ENCODE results near the gene LYL1.

Gene LYL1

DNA sequence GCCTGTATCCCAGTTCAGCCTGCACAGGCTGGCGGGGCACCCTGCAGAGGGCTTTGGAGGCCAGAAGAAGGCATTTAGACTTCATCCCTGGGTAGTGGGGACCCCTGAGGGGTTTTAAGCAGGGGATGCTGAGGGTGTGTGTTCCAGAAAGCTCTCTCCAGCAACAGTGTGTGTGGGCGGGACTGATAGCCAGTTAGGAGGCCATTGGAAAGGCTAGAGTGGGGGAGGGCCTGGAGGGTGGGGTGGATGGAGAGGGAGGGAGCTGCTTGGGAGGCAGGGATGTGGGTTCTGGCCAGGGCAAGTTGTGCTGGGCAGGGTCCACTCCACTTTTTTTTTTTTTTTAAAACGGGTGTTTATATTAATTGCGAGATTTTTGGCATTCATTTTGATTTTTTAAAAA lies 28.3 kb downstream of the LYL1 start:
- no peak for DNase-seq (ENCODE audit: low read depth, low spot score)

DNA sequence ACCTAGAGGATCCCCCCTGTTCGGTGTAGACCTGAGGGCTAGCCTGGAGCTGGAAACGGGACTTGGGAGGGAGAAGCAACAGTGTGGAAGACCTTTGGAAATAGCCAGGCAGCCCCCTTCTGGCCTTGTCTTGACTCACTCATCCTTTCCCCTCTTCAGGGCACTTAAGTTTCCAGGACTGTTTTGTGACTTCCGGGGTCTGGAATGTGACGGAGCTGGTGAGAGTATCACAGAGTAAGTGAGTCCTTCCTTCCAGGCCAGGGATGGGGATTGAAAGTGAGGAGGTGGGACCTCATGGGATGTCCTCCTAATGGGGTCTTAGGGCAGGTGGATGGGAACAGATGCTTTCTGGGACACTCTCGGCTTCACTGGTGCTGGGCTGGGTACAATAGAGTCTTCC lies 29.4 kb downstream of the LYL1 start:
- DNase-seq (ENCODE audit: low read depth, low spot score): no peak

DNA sequence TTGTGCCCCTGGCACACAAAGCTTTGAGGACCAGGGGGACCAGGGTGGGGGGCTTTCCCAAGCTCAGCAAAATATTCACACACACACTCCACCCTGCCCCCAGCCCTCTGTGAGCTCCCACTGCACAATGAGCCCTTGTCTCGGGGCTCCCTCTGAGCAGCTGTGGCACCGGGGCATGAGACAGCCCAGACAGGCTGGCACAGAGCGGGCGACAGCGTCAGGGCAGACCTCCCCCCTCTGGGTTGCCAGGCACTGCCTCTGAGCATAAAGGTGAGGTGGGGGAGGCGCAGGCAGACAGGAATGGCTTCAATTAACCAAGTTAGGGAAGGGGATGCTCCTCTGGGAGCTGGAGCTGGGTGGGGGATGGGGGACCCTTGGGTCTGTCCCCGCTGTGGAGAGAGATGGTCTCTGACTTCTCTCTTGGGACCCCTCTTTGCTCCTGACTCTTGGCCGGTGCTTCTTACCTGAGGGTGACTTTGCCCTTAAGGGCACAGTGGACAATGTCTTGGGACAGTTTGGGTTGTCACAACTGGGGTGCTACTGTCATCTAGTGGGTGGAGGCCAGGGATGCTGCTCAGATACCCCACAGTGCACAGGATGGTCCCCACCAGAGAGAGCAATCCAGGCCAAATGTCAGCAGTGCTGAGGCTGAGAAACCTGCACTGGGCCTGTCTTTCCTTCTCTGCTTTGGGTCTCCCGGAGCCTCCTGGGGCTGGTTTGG lies 30.3 kb downstream of the LYL1 start:
- DNase-seq (ENCODE audit: low read depth, low spot score): no peak

DNA sequence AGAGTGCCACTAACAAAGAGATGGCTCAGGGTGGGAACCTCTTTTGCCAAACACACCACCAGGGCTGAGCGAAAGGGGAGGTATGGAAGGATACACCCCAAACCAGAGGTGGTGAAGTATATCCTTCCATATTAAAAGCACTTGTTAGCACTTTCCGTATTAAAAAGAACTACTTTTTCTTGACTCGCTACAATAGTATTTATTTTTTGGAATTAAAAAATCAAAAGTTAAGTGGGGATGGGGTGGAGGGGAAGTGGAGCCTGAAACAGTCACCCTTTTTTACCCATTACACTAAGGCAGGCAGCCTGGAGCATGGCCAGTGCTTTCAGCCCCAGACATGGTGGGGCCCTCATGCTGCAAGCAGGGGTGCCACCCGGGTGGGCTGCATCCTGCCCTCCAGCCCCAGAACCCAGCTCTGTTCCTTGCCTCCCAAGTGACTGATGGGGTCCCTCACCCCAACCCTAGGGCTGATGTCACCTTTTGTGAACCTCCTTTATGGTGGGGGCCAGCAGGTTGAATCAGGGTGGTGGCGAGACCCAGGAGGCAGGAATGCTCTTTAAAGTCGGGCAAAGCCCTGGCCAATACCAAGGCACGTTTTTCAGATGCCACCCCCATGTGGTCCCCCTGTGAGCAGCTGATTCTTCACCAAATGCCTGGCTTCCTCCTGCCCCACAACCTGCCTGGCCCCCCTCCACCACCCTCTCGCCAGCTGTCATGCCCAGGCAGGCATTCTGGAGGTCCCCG lies 31.0 kb downstream of the LYL1 start:
- DNase-seq (ENCODE audit: low read depth, low spot score): no peak

DNA sequence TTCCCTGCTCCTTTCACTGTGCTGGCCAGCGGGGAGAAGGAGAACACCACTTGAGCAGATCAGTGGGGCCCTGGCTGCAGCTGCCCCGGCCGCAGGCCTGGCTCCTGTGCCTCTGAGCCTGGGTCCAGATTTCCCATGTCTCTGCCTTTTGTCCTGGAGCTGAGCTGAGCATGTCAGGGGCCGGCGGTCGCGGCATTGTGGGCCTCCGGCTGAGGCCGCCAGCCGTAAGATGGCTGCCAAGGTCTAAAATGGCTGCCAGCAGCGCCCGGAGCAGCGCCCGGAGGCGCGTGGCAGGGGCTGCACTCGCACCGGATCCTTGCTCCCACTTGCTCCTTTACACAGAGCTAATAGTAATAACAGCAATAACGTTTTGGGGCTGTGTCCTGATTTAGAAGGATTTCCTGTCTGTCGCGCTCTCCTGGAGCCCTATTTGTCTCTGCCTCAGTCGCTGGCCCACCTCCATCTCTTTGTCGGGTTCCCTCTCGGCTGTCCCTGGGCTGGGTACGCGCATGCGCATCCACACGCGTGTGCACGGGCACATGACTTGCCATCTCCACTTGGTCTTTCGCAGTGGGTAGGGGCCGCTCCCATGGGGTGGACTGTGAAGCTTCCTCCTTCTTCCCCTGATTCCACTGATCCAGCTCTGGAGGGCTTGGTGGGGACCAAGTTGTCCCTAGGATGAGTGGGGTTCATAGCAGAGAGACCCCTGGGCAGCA lies 32.1 kb downstream of the LYL1 start:
- DNase-seq (ENCODE audit: low read depth, low spot score): no peak

DNA sequence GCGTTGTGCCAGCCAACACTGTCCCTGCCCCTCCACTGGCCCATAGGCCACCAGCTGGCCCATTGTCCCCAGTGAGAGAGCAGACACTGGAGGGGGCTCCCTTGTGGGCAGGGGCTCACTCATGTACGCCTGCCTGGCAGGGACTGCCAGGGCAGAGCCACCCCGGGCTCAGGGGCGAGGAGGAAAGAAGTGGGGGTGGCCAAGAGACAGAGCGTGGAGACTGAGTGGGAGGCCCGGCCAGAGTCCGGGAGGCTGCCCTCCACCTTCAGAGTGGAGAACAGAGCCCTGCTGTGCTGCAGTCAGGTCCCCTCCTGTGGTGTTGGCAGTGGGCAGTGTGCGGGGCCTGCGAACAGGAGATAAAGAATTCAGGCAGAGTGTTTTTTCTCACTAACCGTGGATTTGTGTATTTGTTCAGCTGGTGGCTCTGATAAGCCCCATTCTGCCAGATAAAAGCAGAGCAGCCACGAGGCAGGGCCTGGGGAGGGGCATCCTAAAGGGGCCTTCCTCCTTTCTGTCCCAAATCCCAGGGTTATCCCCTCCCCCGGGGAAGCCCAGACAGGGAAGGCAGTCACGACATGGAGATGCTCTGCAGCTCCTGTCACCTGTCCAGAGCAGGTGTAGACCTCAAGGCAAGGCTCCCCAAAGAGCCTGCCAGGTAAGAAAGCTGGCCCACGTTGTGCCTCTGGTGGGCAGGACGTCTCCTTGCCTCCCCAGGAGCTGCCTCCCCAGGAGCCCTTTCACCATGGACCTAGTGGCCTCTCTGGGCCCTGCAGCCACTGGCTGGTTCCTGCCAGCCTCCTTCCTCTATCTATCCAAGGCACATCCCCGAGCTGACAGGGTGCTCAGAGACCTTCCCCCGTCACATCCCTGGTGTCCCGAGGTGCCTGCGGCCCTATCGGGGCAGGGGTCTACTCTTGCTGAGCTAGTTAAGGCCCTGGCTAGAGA lies 33.0 kb downstream of the LYL1 start:
- no peak for DNase-seq (ENCODE audit: low read depth, low spot score)

DNA sequence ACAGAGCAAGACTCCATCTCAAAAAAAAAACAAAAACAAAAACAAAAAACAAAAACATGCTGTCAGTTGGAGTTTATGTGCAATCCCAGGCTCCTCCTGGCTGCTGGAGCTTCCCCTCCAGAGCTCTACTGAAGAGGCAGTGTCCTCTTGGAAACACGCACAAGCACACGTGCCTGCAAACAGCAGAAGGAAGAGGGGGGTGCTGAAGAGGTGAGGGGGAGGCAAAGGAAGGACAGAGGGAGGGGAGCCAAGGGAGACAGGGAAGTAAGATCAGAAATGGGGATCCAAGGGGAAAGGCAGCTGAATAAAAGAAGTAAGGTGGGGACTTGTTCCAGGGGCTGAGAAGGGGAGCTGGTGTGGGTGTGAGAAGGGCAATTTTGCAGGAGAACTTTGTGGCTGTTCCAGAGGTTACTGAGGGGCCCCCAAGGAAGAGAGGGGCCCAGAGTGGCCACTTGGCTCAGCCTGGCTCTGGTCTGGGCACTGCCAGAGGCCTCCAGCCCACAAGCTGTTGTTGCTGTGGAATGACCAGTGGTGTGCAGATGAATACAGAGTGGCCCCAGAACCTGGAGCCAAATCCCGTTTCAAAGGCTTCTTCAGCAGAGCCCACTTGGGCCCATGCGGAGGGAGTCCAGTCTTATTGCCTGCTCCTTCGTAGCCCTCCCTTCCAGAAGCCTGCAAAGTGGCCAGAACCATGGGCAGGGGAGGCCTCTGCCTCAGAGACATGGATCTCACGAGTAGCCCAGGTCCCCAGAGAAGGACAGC lies 34.4 kb downstream of the LYL1 start:
- DNase-seq (ENCODE audit: low read depth, low spot score): no peak

DNA sequence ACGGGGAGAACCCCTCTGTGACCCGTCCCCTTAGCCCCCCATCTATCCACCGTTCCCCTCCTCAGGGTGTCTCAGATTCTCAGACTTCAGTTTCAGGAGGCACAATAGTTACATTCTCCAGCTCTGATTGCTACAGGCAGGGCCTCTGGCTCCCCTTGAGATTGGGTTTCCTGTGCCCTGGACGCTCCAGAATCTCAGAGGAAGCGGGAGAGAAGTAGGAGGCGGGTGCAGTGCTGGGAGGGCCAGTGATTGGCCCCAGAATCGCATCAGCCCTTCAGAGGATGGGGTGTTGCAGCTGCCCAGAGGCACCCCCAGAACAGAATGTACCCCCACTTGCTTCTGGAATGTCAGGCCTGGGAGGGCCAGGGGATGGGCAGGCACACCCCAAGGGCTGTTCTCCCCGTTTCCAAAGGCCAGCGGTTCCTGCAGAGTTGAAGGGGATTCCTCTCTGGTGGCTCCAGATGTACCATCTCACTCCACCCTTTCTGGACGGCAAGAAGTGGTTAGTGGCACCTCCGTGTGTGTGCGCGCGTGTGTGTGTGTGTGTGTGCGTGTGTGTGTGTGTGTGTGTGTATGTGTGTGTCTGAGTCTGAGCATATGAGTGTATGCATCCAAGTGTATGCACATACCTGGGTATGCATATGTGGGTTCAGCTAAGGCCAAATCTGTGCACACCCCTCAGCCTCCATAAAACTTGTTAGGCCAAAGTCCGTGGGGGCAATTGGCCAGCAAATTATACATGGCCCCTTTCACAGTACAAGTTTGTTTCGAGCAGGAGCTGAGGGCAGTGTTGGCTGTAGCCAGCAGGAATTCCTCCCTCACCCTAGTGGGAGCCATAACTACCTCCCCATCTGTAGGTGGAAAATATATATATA lies 35.5 kb downstream of the LYL1 start:
- DNase-seq (ENCODE audit: low read depth, low spot score): no peak

DNA sequence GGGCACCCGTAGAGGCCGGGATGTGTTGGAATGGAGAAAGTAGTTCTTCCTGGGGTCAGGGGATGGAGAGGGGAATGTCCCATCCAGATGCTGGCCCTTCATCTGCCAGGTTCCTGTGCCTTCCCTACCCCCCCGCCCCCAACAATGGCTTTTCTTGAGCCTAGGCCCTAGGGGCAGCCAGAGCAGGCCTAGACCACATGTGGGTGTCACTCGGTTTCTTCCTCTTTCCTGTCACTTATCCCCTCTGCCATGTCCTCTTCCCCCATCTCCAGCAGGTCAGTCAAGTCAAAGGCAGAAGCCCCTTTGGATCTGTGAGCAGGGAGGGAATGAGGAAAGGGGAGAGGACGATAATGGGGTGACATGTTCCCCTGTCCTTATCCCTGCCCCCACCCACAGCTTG lies 36.4 kb downstream of the LYL1 start:
- no peak for DNase-seq (ENCODE audit: low read depth, low spot score)

DNA sequence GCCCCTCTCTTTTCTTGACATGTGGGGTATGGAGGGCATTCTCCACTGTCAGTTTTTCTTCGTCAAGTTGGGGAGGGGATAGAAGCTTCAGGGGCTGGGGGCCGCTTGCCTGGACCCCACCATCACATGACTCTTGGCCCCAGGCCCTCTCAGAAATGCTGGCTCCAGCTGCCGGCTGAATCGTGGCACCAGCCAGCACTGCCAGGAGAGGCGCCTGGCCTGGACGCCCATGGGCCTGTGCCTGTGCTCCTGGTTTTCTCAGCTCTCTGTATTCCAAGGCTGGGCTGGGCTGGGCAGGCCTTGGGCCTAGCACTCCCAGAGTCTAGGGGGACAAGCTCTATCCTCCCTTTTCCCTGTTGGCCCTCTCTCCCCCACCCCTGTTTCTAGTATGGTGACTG lies 38.6 kb downstream of the LYL1 start:
- DNase-seq (ENCODE audit: low read depth, low spot score): no peak

DNA sequence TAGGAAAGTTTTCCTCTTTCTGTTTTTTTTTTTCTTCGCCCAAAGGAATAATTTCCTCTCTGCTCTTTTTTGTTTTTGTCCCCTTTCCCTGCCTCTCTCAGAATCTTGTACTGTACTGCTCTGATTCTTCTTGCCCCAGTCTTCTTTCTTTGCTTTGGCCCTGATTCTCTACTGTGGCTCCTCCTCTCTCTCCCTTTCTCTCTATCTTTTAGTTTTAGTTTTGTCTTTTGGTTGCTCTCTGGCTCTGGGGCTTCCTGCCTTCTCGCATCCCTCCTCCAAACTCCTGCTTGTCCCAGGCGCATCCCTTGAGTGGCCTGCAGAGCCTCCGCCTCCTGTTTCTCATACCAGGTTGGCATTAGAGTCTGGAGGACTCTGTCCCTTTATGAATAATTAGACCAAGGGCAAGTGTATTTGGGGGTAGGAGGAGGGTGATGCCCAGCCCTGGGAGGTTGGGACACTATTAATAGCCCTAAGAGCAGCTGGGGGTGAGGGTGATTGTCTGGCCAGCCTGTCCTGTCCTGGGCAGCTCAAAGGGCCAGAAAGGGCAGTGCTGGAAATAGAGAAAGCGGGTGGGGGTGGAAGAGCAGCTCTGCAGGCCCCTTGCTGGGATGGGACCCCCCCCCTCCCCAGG lies 39.1 kb downstream of the LYL1 start:
- DNase-seq (ENCODE audit: low read depth, low spot score): no peak

DNA sequence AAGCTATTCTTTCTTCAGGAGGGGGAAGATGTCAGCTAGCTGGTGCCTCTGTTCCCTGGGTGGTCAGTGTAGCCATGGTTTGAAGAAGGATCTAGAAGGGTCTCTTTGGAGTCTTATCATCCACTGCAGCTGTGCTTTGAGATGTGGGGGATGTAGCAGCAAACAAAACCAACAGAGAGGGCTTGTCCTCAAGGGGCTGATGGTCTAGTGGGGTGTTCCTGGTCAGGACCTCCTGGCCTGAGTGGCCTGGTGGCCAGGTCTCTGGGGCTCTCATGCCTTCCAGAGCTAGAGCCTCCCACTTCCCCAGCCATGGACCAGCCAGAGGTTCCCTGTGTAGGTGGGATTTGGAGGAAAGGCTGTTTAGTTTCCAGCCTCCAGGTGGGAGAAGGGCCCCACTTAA lies 40.3 kb downstream of the LYL1 start:
- no peak for DNase-seq (ENCODE audit: low read depth, low spot score)

DNA sequence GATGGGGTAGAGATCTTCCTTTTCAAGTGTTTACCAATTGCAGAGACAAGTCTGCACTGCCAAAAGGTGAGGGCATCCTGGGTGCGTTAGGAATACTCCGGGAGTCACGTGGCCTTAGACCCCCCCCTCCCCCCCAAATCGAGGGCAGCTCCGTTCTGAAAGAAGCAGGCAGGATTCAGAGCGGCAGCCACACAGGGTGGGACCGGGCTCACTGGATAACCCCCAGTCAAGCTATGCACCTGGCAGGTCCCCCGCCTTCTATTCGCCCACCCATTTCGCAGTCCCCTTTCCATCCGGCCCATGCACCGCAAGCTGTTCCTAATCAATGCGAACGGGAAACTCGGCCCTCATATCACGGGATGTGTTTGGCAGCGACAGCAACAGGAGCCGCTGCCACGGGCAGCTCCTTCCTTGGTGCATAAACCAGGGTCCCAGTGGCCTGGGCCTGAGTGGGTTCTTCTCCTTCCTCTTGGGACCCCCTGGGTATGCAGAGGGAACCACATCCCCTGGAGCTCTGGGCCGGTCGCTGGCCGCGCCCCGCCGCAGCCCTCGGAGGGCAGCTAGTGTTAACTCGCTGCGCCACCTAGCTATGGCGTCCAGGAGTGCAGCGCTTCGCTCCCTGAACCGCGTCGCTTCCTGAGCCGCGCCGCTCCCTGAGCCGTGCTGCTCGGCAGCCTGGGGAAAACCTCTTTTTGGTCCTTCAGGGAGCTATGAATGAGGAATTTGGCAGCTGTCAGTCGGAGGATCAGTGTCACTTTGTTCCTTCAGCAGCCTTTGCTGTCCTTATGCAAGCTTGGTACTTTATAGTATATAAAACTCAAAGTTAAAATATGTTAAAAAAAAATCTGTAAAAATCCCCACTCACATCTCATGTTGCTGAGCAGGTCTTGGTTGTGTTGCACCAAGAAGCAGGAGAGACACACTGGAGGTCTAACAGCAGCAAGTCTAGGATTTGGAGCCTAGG lies 41.4 kb downstream of the LYL1 start:
- DNase-seq (ENCODE audit: low read depth, low spot score): no peak

DNA sequence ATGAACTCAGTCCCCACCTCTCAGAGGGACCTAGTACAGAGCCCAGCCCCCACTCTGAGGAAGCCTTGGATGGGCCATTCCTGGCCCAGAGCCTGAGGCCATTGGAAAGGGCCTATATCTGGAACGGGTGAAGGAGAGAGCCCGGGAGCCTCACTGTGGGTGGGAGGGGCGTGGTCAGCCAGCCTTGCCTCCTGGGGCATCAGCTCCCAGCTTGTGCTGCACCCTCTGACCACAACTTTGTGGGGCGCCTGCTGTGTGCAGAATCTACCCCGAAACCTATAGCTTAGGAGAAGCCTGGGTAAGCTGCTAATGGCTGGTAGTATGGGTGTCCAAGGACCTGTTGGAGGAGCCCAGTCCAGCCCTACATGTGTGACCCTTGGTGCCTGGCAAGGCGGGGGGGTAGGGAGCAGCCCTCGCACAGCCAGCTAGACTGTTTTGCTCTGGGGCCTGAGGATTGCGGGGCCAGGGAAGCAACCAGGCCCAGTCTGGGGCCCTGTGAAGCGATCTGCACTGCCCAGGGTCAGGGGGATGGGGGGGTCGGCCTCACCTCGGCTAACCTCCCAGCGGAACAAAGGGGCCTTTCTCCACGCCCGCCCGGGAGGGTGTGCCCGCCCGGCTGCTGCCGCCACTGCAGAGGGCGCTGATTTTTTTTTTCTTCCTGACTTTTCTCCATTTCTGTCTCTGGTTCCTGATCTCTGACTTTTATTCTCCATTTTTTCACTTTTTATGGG lies 42.3 kb downstream of the LYL1 start:
- DNase-seq (ENCODE audit: low read depth, low spot score): no peak

DNA sequence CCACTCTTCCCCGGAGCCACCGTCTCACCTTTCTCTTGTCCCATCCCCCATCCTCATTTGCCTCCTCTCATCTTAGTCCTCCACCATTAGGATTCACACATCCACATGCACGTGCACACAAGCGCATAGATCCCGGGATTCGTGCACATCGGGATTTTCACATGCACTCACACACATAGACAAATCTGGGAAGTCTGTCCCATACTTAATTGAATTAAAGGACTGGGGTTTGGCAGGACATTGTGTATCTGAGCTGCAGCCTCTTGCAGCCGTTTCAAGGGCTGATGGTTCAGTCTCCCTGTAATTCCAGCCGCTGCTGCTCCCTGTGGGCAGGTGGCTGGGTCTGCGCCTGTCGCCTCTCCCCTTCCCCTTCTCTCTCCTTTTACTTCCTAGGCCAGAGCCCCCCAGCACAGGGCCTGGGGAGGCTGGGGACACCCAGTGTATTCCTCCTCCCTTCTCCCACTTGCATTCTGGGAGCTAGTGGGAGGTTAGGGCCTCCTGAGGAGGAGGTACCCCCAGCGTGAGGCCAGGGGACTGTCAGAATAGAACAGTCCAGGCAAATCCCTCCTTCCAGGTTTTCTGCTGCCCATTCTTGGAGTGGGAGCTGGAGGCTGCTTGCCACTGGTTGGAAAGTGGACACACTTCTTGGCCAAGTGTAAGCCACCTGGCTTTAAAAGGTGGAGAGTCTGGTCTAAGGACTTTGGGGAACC lies 43.6 kb downstream of the LYL1 start:
- no peak for DNase-seq (ENCODE audit: low read depth, low spot score)

DNA sequence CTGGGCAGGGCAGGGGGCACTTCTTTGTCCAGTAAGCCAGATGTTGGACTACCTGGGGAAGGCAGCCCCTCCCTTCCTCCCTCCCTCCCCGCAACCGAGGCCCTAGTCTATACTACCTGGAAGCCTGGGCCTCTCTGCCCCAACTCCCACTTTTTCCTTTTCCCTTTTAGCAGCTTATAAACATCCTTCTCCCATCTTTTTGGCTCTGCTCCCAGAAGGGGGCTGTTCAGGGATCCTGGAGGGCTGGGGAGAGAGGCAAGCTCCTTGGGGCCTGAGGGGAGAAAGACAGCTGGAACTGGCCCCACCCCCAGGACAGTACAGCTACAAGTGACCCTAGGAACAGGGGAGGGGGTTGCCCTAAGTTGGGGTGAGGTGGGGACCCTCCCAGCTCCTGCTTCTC lies 44.9 kb downstream of the LYL1 start:
- DNase-seq (ENCODE audit: low read depth, low spot score): no peak

DNA sequence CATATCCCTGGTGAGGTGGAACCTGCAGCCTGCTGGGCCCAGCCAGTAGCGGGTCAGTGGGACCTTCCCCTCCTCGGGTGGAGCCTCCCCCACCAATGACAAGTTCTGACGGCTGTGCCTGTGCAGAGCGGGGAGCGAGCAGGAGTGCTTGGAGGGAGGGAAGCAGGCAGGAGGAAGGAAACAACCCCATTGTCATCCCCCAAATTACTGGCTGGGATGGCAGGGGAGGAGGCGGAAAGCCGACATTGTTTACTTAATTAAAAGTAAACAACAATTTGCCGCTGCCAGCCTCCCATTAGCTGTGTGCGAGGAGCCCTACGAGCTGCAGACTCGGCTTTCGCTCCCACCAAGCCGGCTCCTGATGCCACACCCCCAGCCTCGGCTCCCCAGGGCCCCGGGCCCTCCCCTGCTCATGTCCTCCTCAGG lies 45.5 kb downstream of the LYL1 start:
- DNase-seq (ENCODE audit: low read depth, low spot score): no peak

Measured in iPS DF 19.7 (cell line).